HG02642 (cell line): ENCODE data around the gene CACYBP.

Source experiments
- ATAC-seq: cut with Tn5 transposase; IDR thresholded peaks from one replicate; pipeline ENCODE4 v1.9.1; 2021; ENCODE audit warnings: mild to moderate bottlenecking; ENCODE audit not compliant: unreplicated experiment, poor library complexity

The CACYBP gene, protein sequence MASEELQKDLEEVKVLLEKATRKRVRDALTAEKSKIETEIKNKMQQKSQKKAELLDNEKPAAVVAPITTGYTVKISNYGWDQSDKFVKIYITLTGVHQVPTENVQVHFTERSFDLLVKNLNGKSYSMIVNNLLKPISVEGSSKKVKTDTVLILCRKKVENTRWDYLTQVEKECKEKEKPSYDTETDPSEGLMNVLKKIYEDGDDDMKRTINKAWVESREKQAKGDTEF

DNA sequence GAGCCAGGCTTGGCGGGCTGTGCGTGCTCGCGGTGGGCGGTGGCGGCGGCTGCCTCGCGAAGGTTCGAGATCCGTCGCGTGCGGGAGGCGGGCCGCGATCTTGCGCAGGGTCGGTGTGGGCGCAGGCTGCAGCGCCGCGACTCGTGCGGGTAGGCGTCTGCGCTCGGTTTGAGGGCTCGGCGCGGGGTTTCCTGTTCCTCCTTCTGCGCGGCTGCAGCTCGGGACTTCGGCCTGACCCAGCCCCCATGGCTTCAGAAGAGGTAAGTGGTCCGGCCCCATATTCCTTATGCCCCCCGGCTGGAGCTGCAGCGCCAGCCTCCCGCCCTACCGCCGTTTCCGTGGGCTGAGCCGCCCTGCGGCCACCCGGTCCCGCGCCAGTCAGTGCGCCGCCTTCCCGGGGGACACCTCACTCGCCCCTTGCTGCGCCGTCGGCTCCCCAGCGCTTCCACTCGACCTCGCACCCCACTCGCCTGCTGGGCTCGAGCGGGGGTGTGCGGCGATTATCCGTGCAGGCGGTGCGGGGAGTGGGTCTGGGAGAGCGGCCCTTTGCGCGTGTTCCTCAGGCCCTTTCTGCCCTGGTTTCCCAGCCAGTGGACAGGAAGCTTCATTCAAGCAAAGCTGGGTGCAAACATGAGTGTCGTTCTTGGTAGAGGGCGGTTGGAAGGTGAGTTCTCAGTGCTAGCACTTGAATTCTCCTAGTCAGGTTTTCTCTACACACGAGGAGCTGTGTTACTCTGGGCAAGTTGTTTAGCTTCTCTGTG is at the start of gene CACYBP:
CACYBP (plus strand) TSS at position 12 of the 761 bp plus-strand sequence; CDS start at position 246, 234 bp downstream.
- ATAC-seq: no peak

DNA sequence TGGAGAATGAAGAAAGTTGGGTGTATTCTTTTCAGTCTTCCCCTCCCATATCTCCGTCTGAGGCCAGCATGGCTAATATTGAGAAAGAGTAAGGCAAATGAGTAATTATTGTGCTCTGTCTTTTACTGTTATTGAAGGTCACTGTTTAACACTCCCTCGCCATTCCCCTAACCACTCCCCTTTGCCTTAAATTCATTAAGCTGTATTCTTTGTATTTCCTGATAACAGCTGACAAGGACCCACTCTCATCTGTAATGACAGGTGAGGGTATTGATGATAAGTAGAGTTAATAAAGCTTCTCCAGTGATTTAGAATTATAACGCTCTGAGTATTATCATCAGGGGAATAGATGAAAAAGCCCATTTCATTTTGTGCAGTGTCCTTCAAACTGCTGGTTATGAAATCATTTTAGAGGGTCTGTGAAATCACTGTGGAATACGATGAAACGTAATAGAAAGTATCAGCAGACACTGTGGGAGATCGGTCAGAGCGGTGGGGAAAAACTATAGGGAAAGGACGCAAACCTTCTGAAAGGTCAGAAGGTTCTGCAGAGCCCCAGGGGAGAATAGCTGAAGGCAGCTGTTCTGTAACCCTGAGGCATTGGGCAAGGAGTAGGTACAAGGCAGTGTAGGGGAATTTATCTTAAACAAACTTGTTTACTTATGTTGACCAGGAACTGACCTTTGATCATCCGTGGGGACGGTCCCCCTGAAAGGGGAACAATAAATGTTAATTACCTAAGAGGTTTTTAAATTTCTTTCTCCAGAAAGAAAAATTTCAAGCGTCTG is 46.3 kb upstream of the CACYBP start:
- ATAC-seq: peak; percentile 57

DNA sequence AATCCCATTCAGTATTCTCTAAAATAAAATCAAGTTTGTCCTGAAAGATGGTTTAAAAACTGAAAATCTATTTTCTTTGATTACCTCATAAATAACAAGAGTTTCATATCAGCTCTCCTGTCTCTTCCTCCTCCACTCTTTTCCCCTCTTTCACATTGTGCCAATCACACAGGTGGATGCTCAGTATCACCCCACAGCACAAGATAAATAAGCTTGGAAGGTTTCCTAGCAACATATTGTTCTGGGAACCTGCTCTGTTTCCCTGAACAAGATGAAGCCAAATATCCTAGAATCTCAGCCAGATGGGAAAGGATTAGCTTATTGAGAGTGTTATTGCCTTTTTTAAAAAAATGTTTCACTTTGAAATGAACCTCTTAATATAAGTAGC is 45.7 kb upstream of the CACYBP start:
- peak; percentile 27 for ATAC-seq

DNA sequence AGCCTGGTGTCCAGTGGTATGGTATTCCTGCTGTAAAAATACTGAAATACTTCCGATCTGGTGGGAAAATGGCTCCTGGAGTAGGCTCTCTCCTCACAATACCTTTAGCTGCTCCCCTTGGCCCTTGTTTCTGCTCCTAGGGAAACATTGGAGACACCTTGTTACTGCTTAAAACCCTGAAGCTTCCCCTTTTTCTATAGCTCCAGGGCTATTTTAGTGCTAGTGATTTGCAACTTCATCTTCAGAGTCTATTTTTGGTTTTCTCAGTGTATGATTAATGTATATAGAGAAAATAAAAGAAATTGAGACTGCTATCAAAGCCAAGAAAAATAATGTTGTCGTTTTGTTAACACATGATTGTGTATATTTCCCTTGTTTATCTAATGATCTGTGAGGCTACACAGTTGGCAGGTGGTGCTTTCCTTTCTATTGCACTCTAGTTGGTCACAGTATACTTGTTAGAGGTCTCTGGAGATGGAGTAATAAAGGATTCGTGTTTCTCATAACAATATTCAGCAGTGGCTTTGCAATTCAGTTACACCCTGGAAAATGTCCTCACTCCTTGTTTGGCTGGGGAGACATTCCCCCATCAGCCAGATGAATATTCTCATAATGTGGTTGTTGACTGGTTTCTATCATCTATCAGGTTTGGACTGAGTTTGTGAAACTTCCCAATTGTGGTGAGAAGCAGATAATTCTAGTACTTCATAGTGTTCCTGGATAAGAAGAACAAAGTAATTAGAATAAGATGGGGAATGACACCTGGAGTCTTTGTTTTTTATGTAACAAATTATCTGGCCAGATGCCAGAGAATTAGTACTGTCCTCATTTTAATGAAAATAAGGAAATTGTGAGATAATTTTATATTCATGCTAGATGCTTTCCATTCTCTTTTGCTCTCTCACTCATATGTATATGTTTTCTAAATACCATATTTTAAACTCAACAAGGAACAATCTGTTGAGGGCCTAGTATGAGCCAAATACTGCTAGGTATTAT is 44.8 kb upstream of the CACYBP start:
- no peak for ATAC-seq

DNA sequence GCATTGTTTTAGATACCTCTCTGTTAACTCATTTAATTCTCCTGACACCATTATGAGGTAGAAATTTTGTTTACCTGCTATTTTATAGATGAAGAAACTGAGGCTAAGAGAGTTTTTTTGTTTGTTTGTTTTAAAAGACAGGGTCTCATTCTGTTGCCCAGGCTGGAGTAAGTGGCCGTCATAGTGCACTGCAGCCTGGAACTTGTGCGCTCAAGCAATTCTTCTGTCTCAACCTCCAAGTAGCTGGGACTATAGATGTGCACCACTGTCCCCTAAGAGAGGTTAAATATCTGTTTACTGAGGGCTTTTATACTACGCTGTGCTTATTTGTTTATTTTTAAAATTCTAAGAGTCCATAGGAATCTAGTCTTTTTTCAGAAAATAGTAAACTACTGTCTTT is 43.7 kb upstream of the CACYBP start:
- ATAC-seq: no peak

DNA sequence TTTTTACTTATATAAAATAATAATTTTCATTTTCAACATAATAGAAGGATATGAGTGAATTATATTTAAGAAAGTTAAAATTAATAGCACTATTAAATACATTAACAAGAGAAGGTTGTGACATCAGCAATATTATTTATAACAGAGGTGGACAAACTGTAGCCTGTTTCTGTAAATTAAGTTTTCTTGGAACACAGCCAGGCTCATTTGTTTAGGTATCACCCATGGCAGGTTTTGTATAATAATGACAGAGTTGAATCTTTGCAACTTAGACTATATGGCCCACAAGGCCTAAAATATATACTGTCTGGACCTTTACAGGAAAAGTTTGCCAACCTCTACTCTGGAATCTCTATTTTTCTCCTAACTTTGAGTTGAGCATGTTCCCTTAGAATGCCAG is 42.8 kb upstream of the CACYBP start:
- ATAC-seq: no peak

DNA sequence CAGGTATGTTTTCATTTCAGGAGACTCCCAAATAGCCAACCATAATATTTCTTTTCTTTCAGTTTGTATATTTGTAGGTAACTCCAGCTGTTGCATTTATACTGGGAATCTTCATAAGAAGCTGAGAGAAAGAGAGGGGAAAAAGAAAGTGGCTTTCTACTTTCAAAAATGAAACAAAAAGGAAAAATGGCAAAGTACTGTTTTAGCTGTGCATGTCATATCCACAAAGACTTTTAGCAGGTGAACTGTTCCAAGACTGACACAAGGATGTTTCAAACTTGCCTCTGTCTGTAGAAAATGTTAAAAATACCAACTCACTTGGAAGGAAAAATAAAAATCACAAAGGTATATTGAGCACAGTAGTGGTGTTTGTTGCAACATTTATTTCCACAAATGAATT is 41.9 kb upstream of the CACYBP start:
- ATAC-seq: no peak

DNA sequence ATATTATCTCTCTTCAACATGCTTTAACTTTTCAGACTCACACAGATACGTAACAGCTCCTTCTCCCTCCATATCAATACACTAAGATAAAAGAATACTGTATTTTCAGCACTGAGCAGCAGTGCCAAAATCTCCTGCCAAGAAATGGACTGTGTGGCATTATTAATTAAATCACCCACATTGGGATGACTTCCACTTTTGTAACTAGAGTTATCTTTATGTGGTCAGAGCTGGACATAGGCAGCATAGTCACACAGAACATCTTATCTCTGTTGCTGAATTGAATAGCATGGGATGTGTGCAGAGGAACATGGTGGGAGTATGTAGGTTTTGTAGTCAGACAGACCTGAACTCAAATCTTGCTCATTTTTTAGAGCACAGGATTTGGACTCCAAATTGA is 41.4 kb upstream of the CACYBP start:
- ATAC-seq: no peak

DNA sequence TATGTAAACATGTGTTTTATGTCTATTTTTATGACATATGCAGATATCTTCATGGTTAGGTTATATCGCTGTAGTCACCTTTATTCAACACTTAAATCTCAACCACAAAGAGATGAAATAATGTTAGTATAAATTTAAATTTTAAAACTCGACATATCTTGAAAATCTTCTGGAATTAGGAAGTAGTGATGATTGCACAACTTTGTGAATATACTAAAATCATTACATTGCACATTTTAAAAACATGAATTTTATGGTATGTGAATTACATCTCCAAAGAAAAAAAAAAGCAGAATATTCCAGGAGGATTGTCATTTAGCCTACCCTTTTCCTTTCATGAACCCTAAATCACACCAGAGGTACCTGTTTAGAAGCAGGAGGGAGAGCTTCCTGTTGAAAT is 39.4 kb upstream of the CACYBP start:
- ATAC-seq: no peak

DNA sequence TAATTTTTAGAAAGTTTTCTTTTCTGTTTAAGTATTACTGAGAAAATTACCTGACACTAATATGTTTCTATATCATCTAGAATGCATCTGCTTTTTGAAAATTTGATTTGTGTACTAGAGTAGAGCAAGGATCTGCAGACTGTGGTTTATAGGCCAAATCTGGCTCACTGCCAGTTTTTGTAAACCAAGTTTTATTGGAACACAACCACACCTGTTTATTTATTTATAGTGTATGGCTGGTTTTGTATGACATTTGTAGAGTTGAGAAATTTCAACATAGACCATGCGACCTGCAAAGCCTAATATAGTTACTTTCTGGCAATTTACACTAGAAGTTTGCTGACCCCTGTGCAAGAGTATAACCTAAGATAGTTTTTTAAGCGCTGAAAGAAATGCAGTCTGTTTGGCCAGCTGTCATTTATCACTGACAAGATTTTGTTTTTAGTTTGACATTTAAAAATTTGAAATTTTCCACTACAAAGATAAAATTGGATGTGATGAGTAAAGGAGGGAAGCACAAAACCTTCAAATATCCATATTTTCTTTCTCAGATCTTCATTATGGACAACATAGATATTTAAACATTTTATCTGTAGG is 36.1 kb upstream of the CACYBP start:
- ATAC-seq: no peak

DNA sequence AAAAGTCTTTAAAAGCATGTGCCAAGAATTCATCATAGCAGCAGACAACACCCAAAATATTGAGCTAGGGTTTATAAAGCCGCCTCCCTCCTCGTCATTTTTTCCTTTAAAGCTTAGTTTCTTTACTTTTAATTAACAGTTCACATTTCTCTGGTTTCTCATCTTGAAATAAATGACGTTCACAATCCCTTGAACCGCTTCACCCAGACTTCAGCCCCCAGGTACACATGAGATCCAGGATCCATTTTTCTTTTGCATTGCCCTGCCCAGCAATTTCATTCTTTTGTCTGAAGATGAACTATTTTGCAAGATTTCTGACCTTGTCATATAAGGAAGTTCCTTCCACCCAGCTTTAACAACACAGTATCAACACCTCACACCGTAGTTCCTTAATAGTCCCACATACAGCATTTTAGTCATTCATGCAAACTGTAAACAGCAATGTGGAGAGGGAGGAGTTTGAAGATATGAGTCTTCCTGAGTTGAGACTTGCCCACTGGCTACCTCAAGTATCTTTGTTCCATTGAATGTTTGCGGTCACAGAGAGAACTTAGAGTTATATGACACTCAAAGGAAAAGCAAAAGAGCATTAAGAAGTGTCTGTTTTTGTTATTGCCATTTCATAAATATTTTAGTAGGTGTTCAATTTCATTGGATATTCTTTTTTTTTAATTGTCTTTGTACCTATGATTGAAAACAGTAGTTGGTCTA is 35.3 kb upstream of the CACYBP start:
- no peak for ATAC-seq

DNA sequence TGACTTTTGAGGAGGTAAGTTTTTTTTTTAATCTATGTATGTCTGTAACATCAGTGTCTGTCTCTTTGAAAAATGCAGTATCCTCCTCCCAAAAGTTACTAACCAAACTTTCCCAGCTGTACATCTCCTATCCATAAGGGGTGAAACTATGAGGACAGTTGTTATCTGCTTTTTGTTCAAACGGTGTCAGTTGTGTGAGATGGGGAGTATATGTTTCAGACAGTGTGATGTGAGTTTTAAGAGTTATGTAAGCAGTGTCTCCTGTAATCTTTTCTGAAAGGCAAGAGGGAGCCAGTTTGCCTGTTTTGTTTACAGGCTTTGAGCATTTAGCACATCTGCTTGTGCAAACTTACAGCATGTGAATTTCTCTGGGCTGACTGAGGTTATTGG is 34.8 kb upstream of the CACYBP start:
- ATAC-seq: no peak

DNA sequence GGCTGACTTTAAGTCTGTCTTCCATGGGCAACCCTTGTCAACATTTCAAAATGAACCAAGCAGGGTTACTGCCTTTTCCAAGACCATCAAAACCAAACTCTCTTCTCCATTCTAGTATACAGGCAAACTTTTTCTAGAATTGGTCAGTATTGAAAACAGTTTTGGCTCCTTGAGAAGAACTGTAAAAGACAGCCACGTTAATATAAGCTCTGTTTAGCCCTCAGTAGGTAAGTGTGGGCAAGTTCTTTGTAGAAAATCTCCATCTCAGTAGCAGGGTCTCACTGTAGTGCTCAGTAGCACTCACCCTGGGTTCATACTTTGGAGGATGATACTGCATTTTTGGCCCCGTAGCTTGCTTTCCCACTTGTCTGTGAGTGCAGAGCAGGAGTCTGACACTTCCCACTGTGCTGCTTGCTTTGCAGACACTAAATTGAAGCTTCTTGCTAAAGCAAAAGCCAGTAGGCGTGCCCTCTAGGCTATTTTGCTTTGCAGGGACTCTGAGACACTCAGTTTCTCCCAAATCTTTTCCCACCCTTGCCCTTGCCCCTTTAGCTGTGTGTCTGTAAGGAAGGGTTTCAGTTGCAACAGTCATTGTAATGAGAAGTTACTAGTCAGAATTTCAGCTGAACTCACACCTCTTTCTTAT is 34.3 kb upstream of the CACYBP start:
- no peak for ATAC-seq

DNA sequence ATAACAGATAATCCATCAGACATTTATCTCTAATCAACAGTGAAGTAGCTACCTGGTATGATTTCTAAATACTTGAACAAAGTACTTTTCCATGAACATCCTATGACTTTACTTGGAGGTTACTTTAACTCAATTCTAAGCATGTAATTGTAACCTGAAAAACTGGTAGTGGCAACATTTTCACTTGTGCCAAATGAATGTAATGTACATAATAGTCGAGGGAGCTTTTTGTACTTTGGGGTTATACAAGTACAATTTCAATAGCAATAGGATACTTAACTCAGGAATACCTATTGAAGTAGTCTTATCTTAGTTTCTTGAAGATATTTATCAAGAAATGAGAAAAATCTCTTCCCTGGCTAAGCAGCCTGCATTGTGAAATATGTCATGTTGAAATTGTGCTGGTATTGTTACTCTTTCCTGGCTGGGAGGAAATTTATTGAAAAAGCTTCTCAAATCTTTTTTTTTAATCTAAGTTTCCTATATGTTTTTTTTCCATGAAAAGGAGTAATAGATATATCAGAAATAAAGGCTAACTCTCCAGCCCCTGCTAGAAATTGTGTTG is 33.7 kb upstream of the CACYBP start:
- no peak for ATAC-seq

DNA sequence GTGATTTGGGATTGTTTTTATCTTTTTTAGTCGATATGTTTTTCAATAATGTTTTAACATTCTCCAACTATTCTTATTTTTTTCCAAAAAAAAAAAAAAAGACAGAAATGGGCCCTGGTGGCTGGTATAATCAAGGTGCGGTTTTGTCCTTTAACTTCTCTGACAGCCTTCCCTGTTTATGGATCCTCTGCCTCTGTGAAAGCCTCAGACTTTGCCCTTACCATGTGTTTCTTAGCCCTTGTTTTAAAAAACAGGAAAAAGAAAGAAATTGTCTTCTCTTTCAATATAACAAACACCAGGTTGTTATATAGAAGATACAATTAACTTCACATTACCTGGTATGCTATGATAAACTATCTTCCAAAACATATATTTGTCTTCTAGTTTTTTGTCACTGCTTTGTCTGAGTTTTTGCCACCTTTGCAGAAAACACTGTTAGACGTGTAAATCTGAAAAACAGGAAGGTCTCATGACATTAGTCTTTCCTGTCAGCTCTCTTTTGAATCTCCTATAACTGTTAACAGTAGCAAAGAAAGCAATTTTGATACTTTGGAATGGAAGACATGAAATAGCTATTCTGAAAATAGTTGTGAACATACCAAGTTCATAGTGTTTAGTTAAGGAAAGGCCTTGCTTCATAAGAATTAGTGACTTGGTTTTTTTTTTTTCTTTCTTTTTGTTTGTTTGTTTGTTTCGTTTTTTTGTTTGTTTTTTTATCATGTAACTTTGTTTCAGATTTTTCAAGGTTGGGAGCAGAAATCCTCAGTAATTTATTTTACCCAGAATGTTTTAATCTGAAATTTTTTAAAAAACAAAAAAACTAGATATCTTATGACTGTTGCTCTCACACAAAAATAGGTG is 31.7 kb upstream of the CACYBP start:
- ATAC-seq: no peak

DNA sequence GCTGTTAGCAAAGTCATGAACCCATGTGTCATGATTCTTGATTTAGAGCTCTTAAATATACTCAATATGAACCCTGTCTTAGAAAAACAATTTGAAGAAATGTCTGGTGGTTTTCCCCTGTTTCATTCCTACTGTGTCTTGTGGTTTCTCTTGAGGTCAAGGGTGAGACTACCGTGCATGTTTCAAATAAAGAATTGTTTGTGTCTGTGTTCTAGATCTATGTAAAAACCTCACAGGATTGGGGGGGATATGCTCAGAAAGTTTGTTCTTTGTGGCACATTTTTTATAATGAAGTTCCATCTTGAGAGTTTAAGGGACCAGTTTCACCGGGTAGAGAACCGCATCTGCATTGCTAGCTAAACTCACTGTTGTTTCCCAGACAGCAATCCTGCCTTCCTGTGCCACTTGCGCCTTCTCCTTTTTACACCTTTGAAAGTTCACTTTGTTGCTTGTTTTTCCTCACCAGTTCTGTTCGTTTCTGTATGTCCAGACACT is 30.9 kb upstream of the CACYBP start:
- peak; percentile 72 for ATAC-seq

DNA sequence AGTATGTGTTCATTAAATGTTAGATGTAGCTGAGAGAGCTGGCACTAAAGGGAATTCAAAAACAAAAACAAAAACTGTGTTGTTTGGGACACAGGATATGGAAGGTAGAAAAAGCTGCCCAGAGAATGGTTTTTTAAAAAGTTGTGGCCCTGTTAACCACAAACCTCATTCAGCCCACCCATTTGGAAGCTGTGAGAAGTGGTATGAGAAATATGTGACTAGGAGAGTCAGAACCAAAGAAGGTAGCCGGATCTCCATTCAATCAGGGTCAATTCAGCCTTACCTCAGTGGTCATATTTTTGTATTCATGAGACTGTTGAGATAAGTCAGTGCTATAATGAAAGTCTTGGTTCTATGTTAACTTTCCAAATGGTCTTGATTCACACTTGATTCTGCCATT is 29.8 kb upstream of the CACYBP start:
- ATAC-seq: no peak
